GOT3 (cell line): Measurements from ENCODE around the gene LCA5.
"Not testable (repeated sequence)": the region's sequence is repeated elsewhere in the genome, so short reads cannot be mapped to it uniquely, and the experiment has no call there.

Source experiments
- DNase-seq: peaks from one replicate; lab custom pipeline; 2025; ENCODE audit warnings: mixed read lengths; lab: John Stamatoyannopoulos, UW

Gene LCA5

GRCh38 chr6:79467716-79468115 is 69.5 kb downstream of the LCA5 start:
- no peak for DNase-seq

GRCh38 chr6:79466207-79466834 is 70.9 kb downstream of the LCA5 start:
- DNase-seq: no peak

GRCh38 chr6:79465381-79465780 is 71.8 kb downstream of the LCA5 start:
- no peak for DNase-seq

GRCh38 chr6:79463621-79464050 is 73.6 kb downstream of the LCA5 start:
- DNase-seq: no peak

- DNase-seq: no peak
Measured at GRCh38 chr6:79461205-79461604, 76.0 kb downstream of the LCA5 start.

- DNase-seq: no peak
Measured at GRCh38 chr6:79455446-79455845, 81.8 kb downstream of the LCA5 start.

GRCh38 chr6:79453558-79454042 is 83.6 kb downstream of the LCA5 start:
- no peak for DNase-seq

GRCh38 chr6:79450984-79451383 is 86.2 kb downstream of the LCA5 start:
- no peak for DNase-seq

GRCh38 chr6:79446006-79446405 is 91.2 kb downstream of the LCA5 start:
- DNase-seq: no peak

GRCh38 chr6:79443876-79444275 is 93.4 kb downstream of the LCA5 start:
- DNase-seq: not testable (repeated sequence)

- no peak for DNase-seq
Measured at GRCh38 chr6:79441192-79441591, 96.0 kb downstream of the LCA5 start.

GRCh38 chr6:79440598-79440997 is 96.6 kb downstream of the LCA5 start:
- DNase-seq: no peak

GRCh38 chr6:79438030-79438429 is 99.2 kb downstream of the LCA5 start:
- no peak for DNase-seq

- no peak for DNase-seq
Measured at GRCh38 chr6:79436241-79436640, 101.0 kb downstream of the LCA5 start.

- DNase-seq: no peak
Measured at GRCh38 chr6:79435746-79436145, 101.5 kb downstream of the LCA5 start.
